NB4 (cell line): ENCODE results near the gene SDSL.

Experiments
- DNase-seq: peaks from one replicate; pipeline ENCODE4 v3.0.0; 2010; ENCODE audit warnings: low read depth
- H3K4me3 ChIP-seq: one replicate; pipeline ENCODE4 v1.5.1; 2011; ENCODE audit warnings: mild to moderate bottlenecking, low read depth, low read length, moderate library complexity
- CTCF ChIP-seq: IDR thresholded peaks from one replicate; pipeline ENCODE4 v1.5.1; 2012; ENCODE audit warnings: low read depth, low read length
- MAX ChIP-seq: IDR thresholded peaks from 2 replicates; pipeline ENCODE4 v1.6.1; 2011; ENCODE audit warnings: low read depth, low read length
- MYC ChIP-seq: IDR thresholded peaks from 2 replicates; pipeline ENCODE4 v1.6.1; 2011; ENCODE audit warnings: low read depth, low read length
- POLR2A ChIP-seq: IDR thresholded peaks from 2 replicates; pipeline ENCODE4 v1.6.1; 2011; ENCODE audit warnings: mild to moderate bottlenecking; ENCODE audit not compliant: insufficient read length; ENCODE audit errors: extremely low read depth

SDSL gene

GRCh38 chr12:113473942-113474341, 51.8 kb downstream of the SDSL start:
- TF ChIP-seq MAX (no peak), CTCF (no peak), MYC (no peak), POLR2A (no peak)
- DNase-seq = no peak
- H3K4me3 ChIP-seq = no peak overlapping the region

GRCh38 chr12:113474635-113475436, 52.7 kb downstream of the SDSL start:
- H3K4me3 ChIP-seq = no peak overlapping the region
- DNase-seq = no peak
- TF ChIP-seq POLR2A (no peak), MYC (no peak), CTCF (no peak), MAX (no peak)

- DNase-seq = no peak
- no peak overlapping the region for H3K4me3 ChIP-seq
Measured at GRCh38 chr12:113475451-113476175, 53.4 kb downstream of the SDSL start.

GRCh38 chr12:113476176-113476986, 54.2 kb downstream of the SDSL start:
- TF ChIP-seq MAX = no peak
- TF ChIP-seq CTCF = no peak
- TF ChIP-seq POLR2A = no peak
- no peak for TF ChIP-seq MYC
- no peak overlapping the region for H3K4me3 ChIP-seq
- no peak for DNase-seq

More at GRCh38 chr12:113475451-113476175, 53.4 kb downstream of the SDSL start:
- TF ChIP-seq MYC (no peak), CTCF (no peak), POLR2A (no peak), MAX (no peak)

- TF ChIP-seq MYC (no peak), MAX (no peak), POLR2A (no peak), CTCF (no peak)
- no peak overlapping the region for H3K4me3 ChIP-seq
- no peak for DNase-seq
Measured at GRCh38 chr12:113477171-113477841, 55.1 kb downstream of the SDSL start.
